ENCODE data around the gene TNFRSF4.

The TNFRSF4 gene

DNA sequence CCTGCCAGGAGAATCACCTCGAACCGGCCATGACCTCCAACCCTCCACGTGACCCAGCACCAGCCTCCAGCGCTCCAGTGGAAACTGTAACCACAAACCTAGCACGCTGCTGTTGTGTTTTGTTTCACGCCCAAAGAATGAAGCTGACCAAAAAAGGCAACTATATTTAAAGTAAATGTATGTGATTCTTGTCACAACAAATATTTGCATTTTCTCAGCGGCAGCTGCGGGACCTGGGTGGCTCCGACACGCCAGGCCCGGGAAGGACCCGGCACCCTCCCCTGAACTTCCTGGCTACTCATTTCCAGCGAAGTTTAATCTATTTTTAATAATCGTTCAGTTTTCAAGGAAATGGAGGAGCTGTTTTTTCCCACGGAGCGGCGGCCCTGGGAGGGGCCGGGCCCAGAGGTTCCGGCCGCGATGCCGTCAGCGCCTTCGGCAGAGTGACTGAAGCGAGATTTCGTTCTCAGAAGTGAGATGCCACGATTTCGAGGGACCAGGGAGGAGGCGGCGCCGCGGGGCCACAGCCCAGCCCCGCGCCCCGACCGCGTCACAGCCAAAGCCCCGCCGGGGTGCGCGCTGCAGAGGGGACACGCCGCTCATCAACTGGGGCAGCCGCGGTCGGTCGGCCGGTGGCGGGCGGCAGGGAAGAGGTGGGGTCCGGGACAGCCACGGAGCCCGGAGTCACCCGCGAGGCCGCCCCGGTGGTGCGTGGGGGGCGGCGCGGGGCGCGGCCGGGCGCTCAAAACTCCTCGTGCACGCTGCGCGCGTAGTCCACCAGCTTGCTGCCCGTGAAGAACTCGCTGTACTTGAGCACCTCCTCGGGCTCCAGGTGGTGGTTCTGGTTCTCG, 3.0 kb upstream of the TNFRSF4 start:
- no peak overlapping the region for H3K4me3 ChIP-seq (ENCODE audit: low read depth, low read length)
- in situ Hi-C loops (cut with HindIII; ENCODE audit: low sequenced_read_pairs): no loop called here

DNA sequence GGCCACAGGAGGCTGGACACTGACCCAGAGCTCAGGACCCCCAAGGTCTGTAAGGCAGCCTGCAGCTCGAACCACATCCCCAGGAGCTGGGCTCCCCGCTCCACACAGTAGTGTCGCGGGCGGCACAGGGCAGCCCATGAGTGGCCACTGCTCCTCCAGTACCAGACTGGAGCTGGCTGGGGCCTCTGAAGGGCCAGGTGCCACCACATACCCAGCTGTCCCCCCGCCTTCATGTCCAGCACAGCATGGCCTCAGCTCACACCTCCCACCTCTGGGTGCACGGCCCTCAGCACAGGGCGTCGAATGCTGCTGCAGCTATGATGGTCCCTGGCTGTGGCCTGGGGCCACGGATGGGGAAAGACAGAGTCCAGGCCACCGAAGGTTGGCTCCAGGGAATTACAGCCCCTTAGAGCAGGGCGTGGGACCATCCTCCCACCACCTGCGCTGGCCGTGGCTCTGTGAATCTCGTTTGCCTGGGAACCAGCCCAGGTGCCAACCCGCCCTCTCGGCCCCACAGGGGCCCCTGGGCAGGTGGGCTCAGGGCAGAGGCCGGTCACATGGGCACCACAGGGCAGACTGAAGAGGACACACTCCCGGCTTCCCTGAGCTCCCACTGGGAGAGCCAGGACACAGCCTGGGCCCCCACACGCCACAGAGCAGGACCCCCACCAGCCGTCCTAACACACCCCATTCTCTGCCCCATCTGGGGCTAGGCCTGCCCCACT, 2.1 kb upstream of the TNFRSF4 start:
- H3K4me3 ChIP-seq (ENCODE audit: low read depth, low read length): no peak overlapping the region
- DNase-seq (ENCODE audit: low read depth, low spot score): no peak
- in situ Hi-C loops (cut with HindIII; ENCODE audit: low sequenced_read_pairs): no loop called here
- TF ChIP-seq, protein P1, sequence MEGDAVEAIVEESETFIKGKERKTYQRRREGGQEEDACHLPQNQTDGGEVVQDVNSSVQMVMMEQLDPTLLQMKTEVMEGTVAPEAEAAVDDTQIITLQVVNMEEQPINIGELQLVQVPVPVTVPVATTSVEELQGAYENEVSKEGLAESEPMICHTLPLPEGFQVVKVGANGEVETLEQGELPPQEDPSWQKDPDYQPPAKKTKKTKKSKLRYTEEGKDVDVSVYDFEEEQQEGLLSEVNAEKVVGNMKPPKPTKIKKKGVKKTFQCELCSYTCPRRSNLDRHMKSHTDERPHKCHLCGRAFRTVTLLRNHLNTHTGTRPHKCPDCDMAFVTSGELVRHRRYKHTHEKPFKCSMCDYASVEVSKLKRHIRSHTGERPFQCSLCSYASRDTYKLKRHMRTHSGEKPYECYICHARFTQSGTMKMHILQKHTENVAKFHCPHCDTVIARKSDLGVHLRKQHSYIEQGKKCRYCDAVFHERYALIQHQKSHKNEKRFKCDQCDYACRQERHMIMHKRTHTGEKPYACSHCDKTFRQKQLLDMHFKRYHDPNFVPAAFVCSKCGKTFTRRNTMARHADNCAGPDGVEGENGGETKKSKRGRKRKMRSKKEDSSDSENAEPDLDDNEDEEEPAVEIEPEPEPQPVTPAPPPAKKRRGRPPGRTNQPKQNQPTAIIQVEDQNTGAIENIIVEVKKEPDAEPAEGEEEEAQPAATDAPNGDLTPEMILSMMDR (IDR thresholded peaks at IDR 0.05; ENCODE audit: low read depth, low read length): no peak

More for the DNA sequence above, 3.0 kb upstream of the TNFRSF4 start:
- TF ChIP-seq, protein P1 (IDR thresholded peaks at IDR 0.05; ENCODE audit: low read depth, low read length): no peak
- DNase-seq (ENCODE audit: low read depth, low spot score): no peak

DNA sequence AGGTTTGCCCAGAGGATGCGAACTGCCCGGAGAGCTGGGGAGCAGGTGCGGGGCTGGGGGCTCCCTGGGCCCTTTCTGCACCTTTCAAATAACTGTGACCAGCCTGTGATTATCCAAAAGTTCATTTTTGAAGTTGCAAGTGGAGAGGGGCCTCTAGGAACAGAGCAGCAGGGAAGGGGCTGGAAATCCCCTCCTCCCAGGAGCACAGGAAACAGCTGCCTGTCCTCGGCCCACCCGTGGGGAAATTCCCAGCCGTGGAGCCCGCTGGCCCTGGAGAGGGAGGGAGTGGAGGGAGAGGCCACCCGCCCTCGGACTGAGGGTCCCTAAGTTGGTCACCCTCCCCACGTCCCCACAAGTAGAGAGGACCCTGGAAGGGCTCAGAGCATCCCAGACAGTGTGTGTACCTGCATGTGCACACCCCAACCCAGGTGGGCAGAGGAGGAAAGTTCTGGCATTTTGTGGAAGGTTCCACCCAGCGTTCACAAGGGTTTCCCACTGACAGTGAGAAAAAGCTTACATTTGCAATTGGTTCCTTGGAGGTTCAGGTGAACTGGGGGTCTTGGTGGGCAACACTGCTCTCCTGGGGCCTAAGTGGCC, 1.2 kb upstream of the TNFRSF4 start:
- DNase-seq (ENCODE audit: low read depth, low spot score): no peak
- in situ Hi-C loops (cut with HindIII; ENCODE audit: low sequenced_read_pairs): no loop called here
- TF ChIP-seq, protein P1 (IDR thresholded peaks at IDR 0.05; ENCODE audit: low read depth, low read length): no peak
- H3K4me3 ChIP-seq (ENCODE audit: low read depth, low read length): no peak overlapping the region

DNA sequence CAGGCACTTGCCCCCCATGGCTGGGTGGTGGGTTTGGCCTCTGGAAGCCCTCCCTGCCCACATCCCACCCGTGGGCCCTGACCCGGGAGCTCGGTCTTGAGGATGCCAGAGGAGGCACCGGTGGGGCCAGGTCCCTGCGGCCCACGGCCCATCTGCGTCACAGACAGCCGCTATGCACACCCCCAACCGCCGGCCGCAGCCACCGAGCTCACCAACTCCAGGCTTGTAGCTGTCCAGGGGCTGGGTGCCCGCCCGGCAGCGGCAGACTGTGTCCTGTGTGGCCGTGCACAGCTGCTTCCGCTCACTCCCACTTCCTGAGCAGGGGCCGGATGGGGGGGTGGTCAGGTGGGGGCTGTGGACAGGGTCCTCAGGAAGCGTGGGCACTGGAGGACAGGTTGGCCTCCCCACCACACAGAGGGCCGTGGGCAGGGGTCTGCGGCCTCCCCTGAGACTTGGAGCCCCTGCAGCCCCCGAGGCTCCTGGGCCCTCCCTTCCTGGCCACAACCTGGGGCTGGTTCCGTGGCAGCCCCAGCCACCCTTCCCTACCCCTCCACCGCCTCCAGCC, 1.1 kb downstream of the TNFRSF4 start:
- no peak overlapping the region for H3K4me3 ChIP-seq (ENCODE audit: low read depth, low read length)
- TF ChIP-seq, protein P1 (IDR thresholded peaks at IDR 0.05; ENCODE audit: low read depth, low read length): no peak
- in situ Hi-C loops (cut with HindIII; ENCODE audit: low sequenced_read_pairs): no loop called here
- DNase-seq (ENCODE audit: low read depth, low spot score): no peak

DNA sequence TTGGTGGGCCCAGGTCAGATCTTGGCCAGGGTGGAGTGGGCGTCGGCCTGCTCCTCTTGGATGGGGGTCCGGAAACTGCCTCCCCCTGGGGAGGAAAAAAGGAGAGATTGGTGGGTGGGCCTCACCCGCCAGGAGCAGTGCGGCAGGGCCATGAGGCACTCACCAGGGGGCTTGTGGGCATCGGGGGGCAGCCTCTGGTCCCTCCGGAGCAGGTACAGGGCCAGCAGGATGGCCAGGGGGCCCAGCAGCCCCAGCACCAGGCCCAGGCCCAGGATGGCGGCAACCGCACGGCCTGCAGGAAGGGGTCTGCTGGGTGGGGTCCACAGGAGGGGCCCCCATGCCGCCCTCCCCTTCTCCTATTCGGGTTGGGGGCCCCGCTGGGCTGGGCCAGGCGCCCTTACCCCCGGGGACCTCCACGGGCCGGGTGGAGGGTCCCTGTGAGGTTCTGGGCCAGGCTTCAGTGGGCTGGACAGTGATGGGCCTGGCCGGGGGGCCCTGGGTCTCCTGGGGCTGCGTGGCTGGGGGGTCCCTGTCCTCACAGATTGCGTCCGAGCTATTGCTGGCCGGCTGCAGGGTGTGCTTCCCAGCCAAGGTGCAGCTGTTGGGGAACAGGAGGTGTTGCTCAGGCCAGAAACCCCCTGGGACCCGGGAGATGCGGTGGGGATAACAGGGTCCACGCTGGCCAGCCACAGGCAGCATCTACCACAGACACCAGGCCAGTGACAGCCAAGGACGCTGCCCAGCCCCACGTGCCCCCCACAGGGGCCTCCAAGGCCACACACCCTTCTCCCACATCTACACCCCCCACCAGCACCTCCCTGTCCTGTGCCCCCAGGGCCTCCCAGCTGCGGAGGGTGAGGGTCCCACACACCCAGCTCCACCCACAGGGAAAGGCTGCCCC, 2.2 kb downstream of the TNFRSF4 start:
- DNase-seq (ENCODE audit: low read depth, low spot score): no peak
- TF ChIP-seq, protein P1 (IDR thresholded peaks at IDR 0.05; ENCODE audit: low read depth, low read length): no peak
- in situ Hi-C loops (cut with HindIII; ENCODE audit: low sequenced_read_pairs): no loop called here
- no peak overlapping the region for H3K4me3 ChIP-seq (ENCODE audit: low read depth, low read length)

Measured in astrocyte of the spinal cord (primary cell).